ENCODE measurements around the gene CD70. TPM values are rescaled to one million over a fixed set of nuclear protein-coding genes. Genes with fewer than 3 reads are reported as not detected.

The CD70 gene
- total RNA-seq, 1 experiment from 2014 or later = 1.2 TPM

- no peak overlapping the region for H4K5ac ChIP-seq (ENCODE audit: insufficient read length, low read depth, low read length)
- H3K4me2 ChIP-seq (ENCODE audit: insufficient read depth, insufficient read length, low read length) = peak overlapping the region; percentile 97
- no peak overlapping the region for H3K9ac ChIP-seq (ENCODE audit: extremely low read depth, insufficient read length, low read length)
- Mint-ChIP-seq H3K27me3 (ENCODE audit: low read depth) (peaks cover 99% of the 10 kb centered on the region), H3K27ac (no peak overlapping the region), H3K9me3 (peaks cover 0 to 5% of the 10 kb centered on the region in 2 experiments; a peak in 3 of 5 replicates), H3K4me1 (peaks cover 35 to 41% of the 10 kb centered on the region in 2 experiments), H3K4me3 (peak overlapping the region; percentile 55 to 81), H3K36me3 (ENCODE audit: insufficient read depth in 1 of 3, low read depth in 3 of 3) (no peaks in the 10 kb centered on the region)
- H3K79me1 ChIP-seq (ENCODE audit: insufficient read depth, low read depth, low read length, poor library complexity, severe bottlenecking) = no peaks in the 10 kb centered on the region
- H3K23ac ChIP-seq (ENCODE audit: insufficient read length, low read depth, low read length) = no peak overlapping the region
- no peak for DNase-seq
- H3K18ac ChIP-seq (ENCODE audit: insufficient read length, low read depth, low read length) = no peak overlapping the region
- no peak overlapping the region for H3T11ph ChIP-seq (ENCODE audit: low read length)
- no peak overlapping the region for H4K8ac ChIP-seq (replicated peaks; ENCODE audit: insufficient read length, low read depth, low read length)
- H3K23me2 ChIP-seq (ENCODE audit: insufficient read length, low read depth, low read length, poor library complexity, severe bottlenecking) = peaks cover 31% of the 10 kb centered on the region
- no peak overlapping the region for H4K91ac ChIP-seq (ENCODE audit: insufficient read length, low read depth, low read length)
- no peaks in the 10 kb centered on the region for H3K79me2 ChIP-seq (ENCODE audit: insufficient read depth, low read length)
- no peak overlapping the region for H2BK5ac ChIP-seq (ENCODE audit: insufficient read length, low read length)
- no peak overlapping the region for H2BK20ac ChIP-seq (ENCODE audit: low read depth, low read length, poor library complexity, severe bottlenecking)
- no peak overlapping the region for H3K27ac ChIP-seq (ENCODE audit: insufficient read length, low read depth, low read length)
- H3K4me1 ChIP-seq (ENCODE audit: insufficient read depth, low read length) = no peaks in the 10 kb centered on the region; the same call in 1 of the 2 replicates
- H4K20me1 ChIP-seq (ENCODE audit: control insufficient read depth, insufficient read depth, insufficient read length) = peaks cover 2% of the 10 kb centered on the region
- WGBS (ENCODE audit: extremely low coverage, insufficient read length, low lambda C conversion rate) = no CpG with 5 or more reads among the region's 16 CpGs
- H3K4ac ChIP-seq (ENCODE audit: low read depth, low read length) = no peak overlapping the region
- H3K14ac ChIP-seq (ENCODE audit: insufficient read depth, low read length) = no peak overlapping the region
- H2BK12ac ChIP-seq (ENCODE audit: insufficient read length, low read depth, low read length) = no peak overlapping the region
- H2BK120ac ChIP-seq (ENCODE audit: low read depth, low read length, poor library complexity, severe bottlenecking) = no peak overlapping the region
- H3K56ac ChIP-seq (ENCODE audit: insufficient read length, low read depth, low read length) = no peak overlapping the region
- H2AK5ac ChIP-seq (ENCODE audit: insufficient read length, low read length) = no peak overlapping the region
- no peaks in the 10 kb centered on the region for H3K9me3 ChIP-seq (ENCODE audit: control insufficient read depth, low read depth, low read length)
- no peak overlapping the region for H2AFZ ChIP-seq (ENCODE audit: low read length)
- H3K27me3 ChIP-seq (ENCODE audit: insufficient read depth, low read length) = peaks cover 35% of the 10 kb centered on the region; the same call in 1 of the 2 replicates
- TF ChIP-seq CTCF (conservative IDR thresholded peaks at IDR 0.05) = no peak
- H2BK15ac ChIP-seq (ENCODE audit: low read depth, low read length) = no peak overlapping the region
These were observed 1.2 kb downstream of the CD70 start for GRCh38 chr19:6589711-6590257.
